Suprapubic skin (tissue), 4 donors: ENCODE results near the gene SAPCD1. TPM values are rescaled to one million over a fixed set of nuclear protein-coding genes. Genes with fewer than 3 reads are reported as not detected.

Experiments
- DNase-seq, 2 donors: peaks; one replicate each; pipeline ENCODE4 v3.0.0-alpha.2; 2019; ENCODE audit warnings: low spot score in 2 of 2
- H3K27ac ChIP-seq: fragments of 200-600 bp; sonication (generic); one replicate; pipeline ENCODE4 v1.5.1; 2019
- H3K27me3 ChIP-seq: fragments of 200-600 bp; sonication (generic); one replicate; pipeline ENCODE4 v1.5.1; 2019
- H3K36me3 ChIP-seq: fragments of 200-600 bp; sonication (generic); one replicate; pipeline ENCODE4 v1.5.1; 2019
- H3K4me1 ChIP-seq: fragments of 200-600 bp; sonication (generic); one replicate; pipeline ENCODE4 v1.5.1; 2019
- H3K4me3 ChIP-seq: fragments of 200-600 bp; sonication (generic); one replicate; pipeline ENCODE4 v1.5.1; 2019; ENCODE audit warnings: mild to moderate bottlenecking
- H3K9me3 ChIP-seq: fragments of 200-600 bp; sonication (generic); one replicate; pipeline ENCODE4 v1.5.1; 2019
- CTCF ChIP-seq, 2 donors: fragments of 200-600 bp in 1 of 2; fragments of 450-650 bp in 1 of 2; sonication (generic) in 1 of 2; IDR thresholded peaks; one replicate each; pipeline ENCODE4 v1.5.1; 2016 to 2019; ENCODE audit warnings: antibody characterized with exemption in 2 of 2, mild to moderate bottlenecking in 1 of 2, moderate library complexity in 1 of 2
- EP300 ChIP-seq: sonication (generic); formaldehyde crosslinking; IDR thresholded peaks from one replicate; pipeline ENCODE4 v1.6.1; 2017; ENCODE audit warnings: antibody characterized with exemption
- POLR2A ChIP-seq, 2 donors: fragments of 450-650 bp; IDR thresholded peaks; one replicate each; pipeline ENCODE4 v1.6.1; 2017; ENCODE audit warnings: antibody characterized with exemption in 2 of 2, mild to moderate bottlenecking in 2 of 2, moderate library complexity in 2 of 2
- POLR2AphosphoS5 ChIP-seq, 3 donors: sonication (generic); formaldehyde crosslinking; IDR thresholded peaks; one replicate each; pipeline ENCODE4 v1.6.1; 2017; ENCODE audit warnings: antibody characterized with exemption in 3 of 3
- WGBS: methylation state at CpG from one replicate; pipeline ENCODE4 v1.1.5; 2018; 5-methylcytosine and 5-hydroxymethylcytosine counted together
- total RNA-seq, 4 donors: library from RNA; depleted of rRNA; stranded (reverse); fragments of >200 nt; gene quantifications; one replicate each; pipeline ENCODE4 v1.1.0, GENCODE V29; 2016

SAPCD1 gene
- total RNA-seq, 4 donors from 2014 or later, result 9.3 to 42.2 (median 20.3) TPM

GRCh38 chr6:31739639-31740396 is 22.6 kb upstream of the SAPCD1 start, which contains the start of gene MSH5:
TSS of gene MSH5 (plus strand) at chr6:31740005. CDS start at chr6:31740467, 462 bp downstream.
- Histone ChIP-seq H3K36me3 (peaks cover 7% of the 10 kb centered on the region), H3K27me3 (no peaks in the 10 kb centered on the region), H3K27ac (peak within 1 kb of the TSS; percentile 89), H3K4me1 (peaks cover 47% of the 10 kb centered on the region), H3K4me3 (peak within 1 kb of the TSS; percentile 79), H3K9me3 (no peaks in the 10 kb centered on the region)
- TF ChIP-seq CTCF (IDR thresholded peaks at IDR 0.05) (no peak), POLR2AphosphoS5 (IDR thresholded peaks at IDR 0.05) (peak in 1 of 3 donors; percentile 12)
- peak; percentile 99 for DNase-seq
- WGBS, result under 1% methylated on average over 34 of the region's 58 CpGs

GRCh38 chr6:31740397-31741223 is 21.8 kb upstream of the SAPCD1 start:
- no peaks in the 10 kb centered on the region for H3K27me3 ChIP-seq
- no peak for DNase-seq
- WGBS, result 10% methylated on average over 29 of the region's 29 CpGs
- no peaks in the 10 kb centered on the region for H3K9me3 ChIP-seq
- H3K4me1 ChIP-seq, result peaks cover 40% of the 10 kb centered on the region
- TF ChIP-seq EP300, result no peak
- no peak for TF ChIP-seq POLR2AphosphoS5 (IDR thresholded peaks at IDR 0.05)
- no peak for TF ChIP-seq CTCF (IDR thresholded peaks at IDR 0.05)
- TF ChIP-seq POLR2A (IDR thresholded peaks at IDR 0.05), result no peak
- H3K4me3 ChIP-seq, result peak overlapping the region; percentile 79
- H3K27ac ChIP-seq, result peak overlapping the region; percentile 66
- peaks cover 7% of the 10 kb centered on the region for H3K36me3 ChIP-seq

GRCh38 chr6:31741815-31742214 is 20.6 kb upstream of the SAPCD1 start:
- no peak for DNase-seq
- peaks cover 37% of the 10 kb centered on the region for H3K4me1 ChIP-seq
- WGBS, result 86% methylated on average over 2 of the region's 2 CpGs
- no peak overlapping the region for H3K27ac ChIP-seq
- H3K9me3 ChIP-seq, result no peaks in the 10 kb centered on the region
- H3K27me3 ChIP-seq, result no peaks in the 10 kb centered on the region
- no peak overlapping the region for H3K4me3 ChIP-seq
- no peak for TF ChIP-seq EP300
- no peak for TF ChIP-seq POLR2AphosphoS5 (IDR thresholded peaks at IDR 0.05)
- no peak for TF ChIP-seq POLR2A (IDR thresholded peaks at IDR 0.05)
- no peak for TF ChIP-seq CTCF (IDR thresholded peaks at IDR 0.05)
- peaks cover 10% of the 10 kb centered on the region for H3K36me3 ChIP-seq

- Histone ChIP-seq H3K4me3 (no peak overlapping the region), H3K36me3 (peaks cover 15% of the 10 kb centered on the region), H3K4me1 (peaks cover 26% of the 10 kb centered on the region), H3K9me3 (no peaks in the 10 kb centered on the region), H3K27ac (no peak overlapping the region), H3K27me3 (no peaks in the 10 kb centered on the region)
- 84% methylated on average over 3 of the region's 3 CpGs for WGBS
- TF ChIP-seq CTCF (IDR thresholded peaks at IDR 0.05) (no peak), EP300 (no peak), POLR2A (IDR thresholded peaks at IDR 0.05) (no peak), POLR2AphosphoS5 (IDR thresholded peaks at IDR 0.05) (no peak)
- no peak for DNase-seq
Measured at GRCh38 chr6:31742894-31743293, 19.6 kb upstream of the SAPCD1 start.

- Histone ChIP-seq H3K9me3 (no peaks in the 10 kb centered on the region), H3K4me1 (peaks cover 11% of the 10 kb centered on the region), H3K4me3 (no peak overlapping the region), H3K27ac (no peak overlapping the region), H3K27me3 (no peaks in the 10 kb centered on the region), H3K36me3 (peaks cover 15% of the 10 kb centered on the region)
- TF ChIP-seq POLR2A (IDR thresholded peaks at IDR 0.05), result no peak
- no peak for TF ChIP-seq POLR2AphosphoS5 (IDR thresholded peaks at IDR 0.05)
- TF ChIP-seq CTCF (IDR thresholded peaks at IDR 0.05), result no peak
- no peak for DNase-seq
- WGBS, result 89% methylated on average over 1 of the region's 1 CpG
Measured at GRCh38 chr6:31744422-31744821, 18.0 kb upstream of the SAPCD1 start.
